K562 (cell line): ENCODE data around the gene ASXL2.

Source experiments
- BHLHE40 ChIP-seq: IDR thresholded peaks from 2 replicates; pipeline ENCODE4 v1.6.1; 2011; ENCODE audit warnings: low read length, improper control_type of control experiment
- BRD4 ChIP-seq: fragments of 200-600 bp; sonication (generic); IDR thresholded peaks from 2 replicates; pipeline ENCODE4 v1.6.1; 2017; ENCODE audit warnings: inconsistent platforms
- CREB5 ChIP-seq: fragments of 250-450 bp; sonication (Bioruptor Pico); IDR thresholded peaks from 2 replicates; pipeline ENCODE4 v1.5.0; 2020; ENCODE audit warnings: mild to moderate bottlenecking
- LARP7 ChIP-seq: fragments of 450-650 bp; IDR thresholded peaks from 2 replicates; pipeline ENCODE4 v1.6.1; 2016

GRCh38 chr2:25922501-25922900 is 44.2 kb upstream of the ASXL2 start:
- no peak for TF ChIP-seq BHLHE40
- TF ChIP-seq BRD4 = no peak
- no peak for TF ChIP-seq CREB5 (CRISPR knock-in tag)
- no peak for TF ChIP-seq LARP7
